ENCODE results near the gene PLD6.

- TF ChIP-seq CTCF (conservative IDR thresholded peaks at IDR 0.05; ENCODE audit: low read depth, low read length) (no peak), EZH2 (IDR thresholded peaks at IDR 0.05; ENCODE audit: borderline replicate concordance, low read depth, low read length, poor library complexity, severe bottlenecking) (no peak)
These were observed 18.0 kb upstream of the PLD6 start for GRCh38 chr17:17224137-17224536.
